HG03565 (cell line): Measurements from ENCODE around the gene OR1B1.
"Not testable (repeated sequence)": the region's sequence is repeated elsewhere in the genome, so short reads cannot be mapped to it uniquely, and the experiment has no call there.

Experiments used
- ATAC-seq: cut with Tn5 transposase; IDR thresholded peaks from one replicate; pipeline ENCODE4 v1.9.1; 2021; ENCODE audit warnings: mild to moderate bottlenecking, moderate library complexity; ENCODE audit not compliant: unreplicated experiment

Gene OR1B1

GRCh38 chr9:122657527-122657926, at the start of gene OR1B1:
OR1B1 (minus strand) TSS chr9:122657627.
- ATAC-seq: no peak

DNA sequence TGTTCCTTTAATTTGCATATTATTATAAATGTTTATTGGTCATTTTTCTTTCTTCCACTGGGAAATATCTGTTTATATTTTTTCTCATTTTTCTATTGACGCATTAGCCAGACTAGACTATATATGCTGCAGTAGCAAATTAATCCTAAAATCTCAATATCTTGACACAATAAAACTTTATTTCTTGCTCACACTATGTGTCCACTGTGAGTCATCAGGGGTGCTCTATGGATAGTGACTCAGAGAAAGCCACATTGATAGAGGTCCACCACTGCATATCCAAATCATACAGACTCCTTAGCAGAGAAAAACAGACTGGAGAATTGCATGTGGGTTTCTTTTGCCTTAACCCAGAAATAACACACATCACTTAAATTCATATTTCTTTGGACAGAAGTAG, 38.3 kb upstream of the OR1B1 start:
- ATAC-seq: no peak

DNA sequence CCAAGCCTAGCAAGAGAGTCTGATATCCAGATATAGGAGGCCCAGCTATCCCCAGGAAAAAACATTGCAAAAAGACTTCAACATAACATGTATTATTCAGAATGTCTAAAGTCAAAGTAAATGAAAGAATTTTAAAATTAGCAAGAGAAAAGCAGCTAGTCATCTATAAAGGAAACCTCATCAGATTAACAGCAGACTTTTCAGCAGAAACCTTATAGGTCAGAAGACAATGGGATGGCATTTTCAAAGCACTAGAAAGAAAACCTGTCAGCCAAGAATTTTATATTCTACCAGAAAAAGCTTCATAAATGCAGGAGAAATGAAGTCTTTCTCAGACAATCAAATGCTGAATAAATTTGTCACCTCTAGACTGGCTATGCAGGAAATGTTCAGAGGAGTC, 27.4 kb upstream of the OR1B1 start:
- ATAC-seq: no peak

DNA sequence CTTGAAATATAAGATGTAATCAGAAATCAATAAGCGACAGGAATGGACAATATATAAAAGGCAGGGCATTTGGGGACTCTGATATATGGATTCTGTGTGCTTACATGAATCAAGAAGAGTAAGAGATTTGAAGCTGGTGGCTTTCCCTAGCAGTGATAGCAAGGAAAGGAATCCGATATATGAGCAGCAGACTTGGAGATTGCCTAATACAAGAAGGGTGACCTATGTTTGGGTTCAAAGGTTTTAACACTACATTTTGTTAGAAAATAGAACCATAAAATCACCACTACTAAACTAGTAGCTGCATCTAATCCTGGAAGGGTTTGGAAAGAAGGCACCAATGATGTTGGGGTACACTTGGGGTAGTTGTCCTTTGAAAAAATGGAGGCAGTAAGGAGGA, 15.1 kb upstream of the OR1B1 start:
- no peak for ATAC-seq

DNA sequence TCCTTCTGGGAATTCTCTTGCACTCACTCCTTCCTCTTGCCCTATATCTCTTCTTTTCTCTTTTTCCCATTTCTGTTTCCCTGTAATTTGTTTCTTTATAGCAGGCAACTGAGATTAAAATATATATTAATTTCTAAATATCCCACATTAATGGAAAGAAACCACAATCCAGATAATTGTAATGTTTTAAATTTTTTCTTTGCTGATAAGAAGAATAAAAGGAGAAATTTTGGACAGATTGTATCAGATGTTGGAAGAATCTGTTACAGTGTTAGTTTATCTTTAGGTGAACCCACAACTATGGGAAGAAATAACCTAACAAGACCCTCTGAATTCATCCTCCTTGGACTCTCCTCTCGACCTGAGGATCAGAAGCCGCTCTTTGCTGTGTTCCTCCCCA, 4.0 kb upstream of the OR1B1 start, which contains the start of gene OR1L1:
OR1L1 (plus strand) TSS at position 301 of the 400 bp plus-strand sequence; CDS start at position 301, 0 bp downstream.
- no peak for ATAC-seq

DNA sequence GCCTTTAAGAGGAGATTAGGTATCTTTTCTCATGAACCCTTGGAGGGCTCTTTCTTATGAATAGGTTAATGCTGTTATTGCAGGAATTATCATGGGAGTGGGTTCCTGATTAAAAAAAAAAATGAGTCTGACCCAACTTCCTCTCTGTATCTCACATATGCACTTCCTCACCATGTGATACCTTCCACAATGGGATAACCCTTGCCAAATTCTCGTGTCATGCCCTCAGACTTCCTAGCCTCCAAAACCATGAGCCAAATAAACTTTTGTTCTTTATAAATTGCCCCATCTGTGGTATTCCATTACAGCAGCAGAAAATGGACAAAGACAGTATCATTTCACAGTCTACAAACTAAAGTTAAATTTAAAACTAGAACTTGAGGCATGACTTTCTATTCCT, 1.0 kb downstream of the OR1B1 start:
- no peak for ATAC-seq

DNA sequence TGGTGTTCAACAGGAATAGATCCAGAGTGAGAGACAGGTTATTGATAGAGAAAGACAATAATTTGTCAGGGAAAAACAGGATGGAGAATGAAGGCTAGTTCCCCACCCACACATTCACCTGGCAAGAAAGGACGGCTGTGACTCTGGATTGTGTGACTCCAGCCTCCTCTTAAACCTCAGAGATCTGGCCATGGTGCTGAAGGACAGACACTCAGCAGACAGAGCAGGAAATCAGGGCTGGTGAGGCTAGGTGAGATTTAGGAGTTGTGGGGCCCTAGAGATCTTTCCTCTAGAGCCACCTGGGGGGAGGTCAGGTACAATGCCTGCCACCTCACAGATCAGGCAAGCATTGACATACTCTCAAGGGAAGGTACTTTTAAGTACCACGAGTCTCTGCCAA, 15.2 kb downstream of the OR1B1 start:
- no peak for ATAC-seq

- no peak for ATAC-seq
These were observed 37.4 kb downstream of the OR1B1 start for GRCh38 chr9:122619996-122620395.

DNA sequence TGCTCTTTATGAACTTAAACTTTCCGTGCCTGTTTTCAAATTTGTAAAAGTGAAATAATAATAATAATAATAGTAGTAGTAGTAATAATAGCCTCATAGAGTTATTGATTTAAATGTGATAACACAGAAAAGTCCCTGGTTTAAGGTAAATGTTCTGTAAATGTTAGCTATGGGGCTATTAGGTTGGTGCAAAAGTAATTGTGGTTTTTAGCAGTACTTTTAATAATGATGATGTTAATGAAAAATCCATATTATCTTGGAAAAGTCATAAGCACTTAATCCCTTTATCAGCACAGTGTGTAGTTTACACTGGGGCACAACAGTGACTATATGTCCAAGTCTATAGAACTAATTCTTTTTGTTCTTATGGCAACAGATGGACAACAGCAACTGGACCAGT, 43.1 kb downstream of the OR1B1 start, which contains the start of gene OR1Q1:
OR1Q1 (plus strand) TSS at position 377 of the 400 bp plus-strand sequence; CDS start at position 377, 0 bp downstream.
- ATAC-seq: no peak

- ATAC-seq: no peak
These were observed 47.6 kb downstream of the OR1B1 start for GRCh38 chr9:122609804-122610203.

DNA sequence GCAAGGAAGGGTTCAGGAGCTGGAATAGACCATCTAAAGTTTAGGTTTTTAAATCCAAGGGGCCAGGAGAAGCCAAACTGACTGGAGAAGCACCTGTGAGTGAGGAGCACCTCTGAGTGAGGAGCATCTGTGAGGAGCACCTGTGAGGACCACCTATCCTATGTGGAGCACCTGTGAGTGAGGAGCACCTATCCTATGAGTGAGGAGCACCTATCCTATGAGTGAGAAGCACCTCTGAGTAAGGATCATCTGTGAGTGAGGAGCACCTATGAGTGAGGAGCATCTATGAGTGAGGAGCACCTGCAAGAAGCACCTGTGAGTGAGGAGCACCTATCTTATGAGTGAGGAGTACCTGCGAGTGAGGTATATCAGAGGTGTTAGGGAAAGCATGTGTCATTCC, 50.8 kb downstream of the OR1B1 start:
- no peak for ATAC-seq

DNA sequence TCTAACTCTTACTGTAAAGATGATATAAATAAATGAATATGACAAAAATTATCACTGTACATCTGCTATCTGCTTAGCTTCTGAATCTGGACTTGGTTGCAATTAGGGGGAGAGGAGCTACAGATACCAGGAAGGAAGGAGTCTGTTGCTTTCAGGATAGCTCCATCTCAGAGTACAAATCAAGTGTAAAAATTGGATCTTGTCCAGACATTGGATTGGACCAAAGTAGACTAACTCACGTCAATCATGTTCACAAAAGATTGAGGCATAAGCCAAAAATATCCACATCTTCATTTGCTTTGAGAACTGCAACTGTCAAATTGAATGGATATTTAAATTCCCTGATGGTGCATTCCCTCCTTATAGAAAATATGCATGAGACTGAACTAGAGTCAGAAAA, 51.7 kb downstream of the OR1B1 start:
- ATAC-seq: no peak

GRCh38 chr9:122583284-122583683, 74.1 kb downstream of the OR1B1 start, which contains the start of gene OR1L8:
OR1L8 (minus strand) TSS chr9:122583384; CDS start chr9:122568477, 14,907 bp downstream.
- not testable (repeated sequence) for ATAC-seq

GRCh38 chr9:122580360-122580759, 77.1 kb downstream of the OR1B1 start:
- no peak for ATAC-seq

- ATAC-seq: no peak
These were observed 77.6 kb downstream of the OR1B1 start for GRCh38 chr9:122579874-122580273.
